Activated T-cell treated with anti-CD3 and anti-CD28 coated beads for 1 hour (primary cell): ENCODE data around the gene VRK3.
"Not testable (repeated sequence)": the region's sequence is repeated elsewhere in the genome, so short reads cannot be mapped to it uniquely, and the experiment has no call there.

Source experiments
- DNase-seq: peaks from one replicate; pipeline ENCODE4 v3.0.0-alpha.2; 2020; ENCODE audit warnings: low read depth

Gene VRK3

DNA sequence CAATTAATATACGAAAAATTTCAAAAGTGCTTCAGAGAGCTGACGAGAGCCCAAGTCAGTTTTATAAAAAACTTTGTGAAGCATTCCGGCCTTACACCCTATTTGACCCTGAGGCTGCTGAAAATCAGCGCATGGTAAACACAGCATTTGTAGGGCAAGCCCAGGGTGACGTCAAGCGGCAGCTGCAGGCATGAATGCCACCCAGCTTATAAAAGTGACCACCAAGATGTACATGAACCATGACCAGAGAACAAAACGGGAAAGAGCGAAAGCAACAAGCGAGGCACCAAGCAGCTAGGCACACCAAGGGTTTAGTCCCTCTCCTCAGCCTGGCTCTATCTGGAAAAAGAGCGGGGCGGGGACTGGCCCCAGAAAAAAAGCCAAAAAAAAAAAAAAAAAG lies 70.2 kb downstream of the VRK3 start:
- DNase-seq = no peak

DNA sequence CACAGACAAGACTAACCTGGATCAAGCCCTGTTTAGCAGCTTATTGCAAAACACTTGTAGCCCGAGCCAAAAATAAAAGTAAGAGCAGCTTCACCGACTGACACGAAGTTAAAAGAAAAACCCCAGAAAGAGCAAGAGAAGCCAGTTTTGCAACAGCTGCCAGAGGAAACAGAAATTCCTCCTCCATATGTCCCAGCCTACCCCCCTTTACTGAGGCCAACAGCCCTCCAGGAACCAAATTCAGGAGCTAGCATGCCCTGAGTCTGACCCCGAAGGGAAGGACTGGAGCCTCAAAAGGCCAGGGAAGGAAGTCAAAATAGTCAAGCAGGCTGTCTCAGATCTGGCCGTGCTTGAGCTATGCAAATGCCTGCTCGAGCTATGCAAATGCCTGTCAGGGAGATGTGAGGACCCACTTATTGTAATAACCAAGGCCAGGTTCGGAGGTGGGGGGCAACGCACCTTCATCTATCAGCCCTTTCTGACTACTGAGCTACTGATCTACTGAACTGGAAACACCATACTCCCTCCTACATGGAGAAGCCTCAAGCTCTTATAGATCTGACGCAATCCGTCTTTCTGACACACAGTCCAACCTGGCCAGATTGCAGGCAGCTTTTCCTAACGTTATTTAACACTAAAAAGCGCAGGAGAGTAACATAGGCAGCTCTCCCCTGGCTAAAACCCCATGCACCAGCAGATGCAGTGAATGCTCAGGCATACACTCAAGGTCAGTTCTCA lies 70.9 kb downstream of the VRK3 start:
- no peak for DNase-seq

DNA sequence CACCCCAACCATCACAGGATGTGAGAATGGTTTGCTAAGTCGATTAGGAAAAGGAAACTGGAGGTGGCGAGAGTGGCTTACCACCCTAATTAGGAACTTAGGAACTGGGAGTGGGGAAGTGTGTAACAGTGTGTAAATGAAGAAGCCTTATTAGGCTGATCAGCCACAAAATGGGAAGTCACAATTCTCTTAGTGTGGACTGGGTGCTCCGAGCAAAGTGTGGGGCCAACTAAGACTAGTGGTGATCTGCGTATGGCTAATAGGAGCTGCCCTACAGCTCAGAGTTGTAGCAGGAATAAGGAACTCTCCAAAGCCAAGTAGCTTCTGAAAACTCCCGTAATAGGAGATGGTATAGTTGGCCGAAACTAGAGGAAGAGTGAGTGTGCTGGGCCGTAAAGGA lies 71.8 kb downstream of the VRK3 start:
- DNase-seq = no peak

DNA sequence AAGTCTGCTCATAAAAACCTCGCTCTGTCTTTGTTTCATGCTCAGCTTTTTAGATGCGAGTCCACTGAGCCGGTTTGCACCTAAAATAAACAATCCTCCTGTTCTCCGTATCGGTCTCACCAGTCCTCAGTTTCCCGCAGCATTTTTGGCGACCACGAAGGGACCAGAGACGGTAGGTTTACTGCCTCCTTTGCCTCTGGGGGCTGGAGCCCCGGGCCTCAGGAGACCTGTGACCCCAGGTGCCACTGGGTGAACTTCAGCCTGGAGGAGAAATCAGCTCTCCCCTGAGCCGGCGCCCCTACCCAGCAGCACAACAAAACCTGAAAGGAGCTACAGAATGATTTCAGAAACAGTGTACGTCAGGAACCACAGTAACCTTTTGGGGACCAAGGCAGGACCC lies 72.3 kb downstream of the VRK3 start:
- no peak for DNase-seq

DNA sequence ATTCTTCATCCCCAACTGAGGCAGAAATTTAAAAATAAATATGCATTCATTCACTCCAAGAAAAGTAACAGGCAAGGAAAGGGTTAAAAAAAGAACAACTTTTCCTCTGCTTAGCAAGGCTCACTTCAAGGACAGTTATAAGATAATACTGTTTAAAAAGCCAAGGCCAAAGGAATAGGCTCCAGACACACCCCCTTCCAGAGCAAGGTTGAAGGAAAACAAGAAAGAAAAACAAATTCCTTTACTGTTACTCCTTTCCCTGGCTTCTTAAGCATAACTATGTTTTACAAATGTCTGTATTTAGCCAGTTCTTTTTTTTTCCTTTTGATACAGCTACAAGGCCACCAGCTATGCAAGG lies 72.7 kb downstream of the VRK3 start:
- no peak for DNase-seq

DNA sequence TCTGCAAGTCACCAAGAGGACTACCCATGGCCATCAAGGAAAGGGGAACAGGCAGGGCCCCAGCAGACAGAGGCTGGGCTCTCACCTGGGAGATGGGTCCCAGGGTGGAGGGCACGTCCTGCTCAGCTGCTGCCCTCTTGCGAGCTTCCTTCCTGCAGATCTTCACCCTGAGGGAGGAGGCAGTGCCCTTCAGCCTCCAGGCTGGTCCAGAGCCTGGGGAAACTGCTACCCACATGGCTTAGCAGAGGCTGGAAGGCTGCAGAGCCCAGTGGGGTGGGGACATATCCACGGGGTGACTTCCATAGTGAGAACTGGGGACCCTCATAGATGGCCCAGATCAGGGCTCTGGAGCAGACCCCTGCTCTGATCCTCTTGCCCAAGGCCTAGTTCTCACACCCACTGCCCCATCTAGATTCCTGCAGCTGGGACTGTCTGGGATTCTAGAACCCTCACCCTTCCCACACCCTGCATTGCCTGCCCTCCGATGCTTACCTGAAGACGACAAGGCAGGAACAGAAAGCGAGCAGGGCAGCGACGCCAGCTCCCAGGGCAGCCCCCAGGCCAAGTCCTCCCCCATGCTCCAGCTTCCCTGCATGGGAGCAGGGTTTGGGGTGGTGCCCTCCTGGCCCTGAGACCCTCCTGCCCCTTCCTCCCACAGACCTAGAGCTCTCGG lies 73.2 kb downstream of the VRK3 start:
- no peak for DNase-seq

DNA sequence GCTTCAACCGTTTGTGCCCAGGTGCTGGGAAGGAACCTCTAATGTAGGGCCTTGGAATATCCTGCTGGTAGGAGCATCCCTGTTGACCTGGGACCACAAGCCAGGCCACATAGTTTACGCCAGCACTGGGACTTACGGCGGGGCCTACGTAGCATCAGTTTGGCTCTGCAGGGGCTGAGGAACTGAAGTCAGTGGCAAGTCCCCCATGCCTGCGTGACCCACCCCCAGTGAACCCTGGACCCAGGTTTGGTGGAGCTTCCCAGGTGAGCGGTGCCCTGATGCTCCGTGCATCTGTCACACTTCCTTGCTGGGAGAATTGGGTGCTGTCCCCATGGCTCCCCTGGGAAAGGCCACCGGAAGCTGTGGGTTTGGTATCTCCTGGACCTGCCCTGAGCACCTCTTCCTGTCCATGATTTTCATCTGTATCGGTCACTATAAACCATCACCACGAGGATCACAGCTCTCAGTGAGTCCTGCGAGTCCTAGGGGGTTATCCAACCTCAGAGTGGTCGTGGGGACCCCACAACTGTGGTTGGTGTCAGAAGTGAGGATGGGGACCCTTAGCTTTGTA lies 74.1 kb downstream of the VRK3 start:
- DNase-seq = no peak

DNA sequence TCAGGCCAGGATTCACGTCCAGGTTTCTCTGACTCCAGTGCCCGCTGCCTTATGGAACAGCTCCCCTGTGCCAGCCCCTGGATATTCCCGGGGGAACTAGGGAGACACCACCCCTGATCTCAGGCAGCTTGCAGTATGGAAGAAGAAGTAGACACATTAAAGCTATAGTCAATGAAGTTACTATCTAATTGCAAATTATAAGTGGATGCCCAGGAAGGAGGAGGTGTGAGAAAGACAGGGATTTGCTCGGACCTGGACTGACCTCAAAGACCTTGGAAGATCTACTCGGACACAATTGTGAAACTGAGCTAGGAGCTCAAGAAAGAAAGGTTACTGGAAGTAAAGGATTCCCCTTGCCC lies 74.6 kb downstream of the VRK3 start:
- DNase-seq = no peak

DNA sequence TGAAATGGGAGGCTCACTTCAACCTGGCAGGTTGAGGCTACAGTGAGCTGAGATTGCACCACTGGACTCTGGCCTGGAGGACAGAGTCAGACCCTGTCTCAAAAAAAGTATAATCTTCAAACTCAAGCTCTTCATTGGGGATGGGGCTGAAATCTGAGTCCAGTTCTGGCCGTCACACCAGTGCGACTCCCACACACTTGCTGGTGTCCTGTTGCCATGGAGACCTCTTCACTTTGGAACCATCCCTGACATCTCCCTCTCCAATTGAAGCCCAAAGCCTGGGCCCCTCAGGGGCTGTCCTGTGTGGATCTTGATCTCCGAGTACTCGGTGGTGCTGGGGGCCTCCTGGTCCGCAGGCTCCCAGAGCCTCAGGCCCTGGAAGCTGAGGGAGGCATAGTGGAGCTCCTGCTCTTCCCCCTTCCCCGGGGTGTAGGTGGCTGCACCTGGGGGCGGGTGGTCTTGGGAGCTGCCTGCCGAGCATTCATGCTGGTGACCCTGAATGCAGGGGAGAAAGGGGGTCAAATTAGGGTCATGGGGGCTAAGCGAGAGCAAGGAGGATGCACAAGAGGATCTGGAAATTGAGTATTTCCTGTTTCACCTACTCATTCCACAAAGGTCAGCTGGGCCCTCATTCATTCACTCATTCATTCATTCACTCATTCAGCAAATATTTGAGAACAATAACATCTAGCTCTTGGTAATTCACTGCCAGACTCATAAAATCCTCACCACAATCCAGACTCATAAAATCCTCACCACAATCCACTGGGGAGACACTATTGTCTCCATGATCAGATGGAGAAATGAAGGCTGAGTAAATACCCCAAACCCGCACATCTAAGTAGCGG lies 75.2 kb downstream of the VRK3 start:
- DNase-seq = no peak

DNA sequence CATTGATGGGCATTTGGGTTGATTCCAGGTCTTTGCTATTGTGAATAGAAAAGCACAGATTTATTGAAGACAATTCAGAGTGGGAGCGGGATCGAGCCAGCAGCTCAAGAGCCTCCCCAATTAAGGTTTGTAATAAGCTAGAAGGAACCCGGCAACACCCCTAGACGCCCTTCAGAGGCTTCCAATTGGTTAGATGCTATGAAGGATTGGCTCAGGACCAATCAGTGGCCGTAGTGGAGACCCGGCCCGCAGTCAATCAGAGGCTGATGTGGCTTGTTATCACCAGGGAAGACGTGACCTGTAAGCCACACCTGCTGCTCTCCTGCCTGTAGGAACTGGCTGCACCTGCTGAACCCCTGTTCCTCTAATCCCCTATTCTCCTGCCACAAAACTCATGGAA lies 78.8 kb downstream of the VRK3 start:
- no peak for DNase-seq

DNA sequence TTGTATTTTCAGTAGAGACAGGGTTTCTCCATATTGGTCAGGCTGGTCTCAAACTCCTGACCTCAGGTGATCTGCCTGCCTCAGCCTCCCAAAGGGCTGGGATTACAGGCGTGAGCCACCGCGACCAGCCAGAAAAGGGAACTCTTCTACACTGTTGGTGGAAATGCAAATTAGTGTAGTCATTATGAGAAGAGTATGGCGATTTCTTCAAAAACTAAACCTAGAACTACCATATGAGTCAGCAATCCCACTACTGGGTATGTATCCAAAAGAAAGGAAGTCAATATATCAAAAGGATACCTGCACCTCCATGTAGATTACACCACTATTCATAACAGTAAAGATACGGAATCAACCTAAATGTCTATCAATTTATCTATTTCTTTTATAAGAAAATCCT lies 80.6 kb downstream of the VRK3 start:
- not testable (repeated sequence) for DNase-seq

DNA sequence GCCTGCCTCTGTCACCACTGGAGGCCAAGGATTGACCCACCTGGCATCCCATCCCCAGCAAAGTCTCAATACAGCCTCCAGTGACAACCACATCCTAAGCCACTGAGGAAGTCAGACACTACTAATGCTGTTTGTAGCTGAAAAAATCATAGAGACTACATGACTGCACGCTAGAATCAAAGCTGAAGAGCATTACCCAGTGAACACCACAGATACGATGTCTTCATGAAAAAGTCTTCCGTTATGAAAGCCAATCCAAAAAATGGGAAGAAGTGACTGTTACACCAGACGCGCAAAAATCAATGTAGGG lies 84.7 kb downstream of the VRK3 start:
- no peak for DNase-seq

DNA sequence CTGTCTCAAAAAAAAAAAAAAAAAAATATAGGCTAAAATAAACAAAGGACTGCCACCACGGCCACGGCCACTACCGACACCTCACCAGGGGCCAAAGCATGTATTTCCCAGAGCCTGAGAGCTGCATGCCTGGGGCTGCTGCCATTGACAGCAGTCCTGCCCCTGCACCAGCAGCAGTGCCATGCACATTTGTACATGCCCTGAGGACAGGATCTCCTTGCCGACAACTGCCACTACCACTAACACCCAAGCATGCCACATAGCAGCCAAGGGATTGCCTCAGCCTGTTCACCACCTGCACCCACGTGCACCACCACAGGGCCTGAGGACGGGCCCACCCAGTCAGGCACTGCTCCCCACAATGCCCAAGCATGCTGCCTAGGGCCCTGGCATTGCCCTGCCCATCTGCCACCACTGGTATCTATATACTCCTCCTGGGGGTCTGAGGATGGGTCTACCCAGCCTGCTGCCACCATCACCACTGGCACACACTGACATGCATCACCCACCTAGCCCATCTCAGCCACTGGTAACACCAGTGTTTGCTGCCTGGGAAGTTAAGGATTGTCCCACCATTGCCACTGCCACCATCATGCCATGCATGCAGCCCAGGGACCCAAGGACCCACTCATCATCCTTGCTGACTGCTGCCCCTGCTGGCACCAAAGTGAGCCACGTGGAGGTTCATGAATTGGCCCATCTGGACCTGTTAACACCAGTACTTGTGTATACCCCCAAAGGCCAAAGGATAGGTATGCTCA lies 85.3 kb downstream of the VRK3 start:
- DNase-seq = no peak

DNA sequence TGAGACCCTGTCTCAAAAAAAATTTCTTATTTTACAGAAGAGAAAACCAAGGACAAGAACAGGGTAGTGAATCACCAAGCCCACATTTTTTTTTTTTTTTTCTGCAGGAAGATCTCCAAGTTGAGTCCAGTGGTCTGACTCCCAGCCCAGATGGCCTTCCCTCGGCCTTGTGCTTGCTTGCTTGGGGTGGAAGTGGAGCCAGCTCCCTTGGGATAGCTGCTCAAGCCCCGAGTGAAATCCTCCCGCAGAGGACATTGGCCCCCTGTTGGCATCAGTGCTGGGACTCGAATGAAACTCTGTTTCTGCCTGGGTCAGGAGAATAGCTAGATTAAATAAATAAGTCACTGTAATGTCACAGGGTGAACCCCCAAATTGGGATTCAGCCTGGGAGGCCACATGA lies 86.5 kb downstream of the VRK3 start:
- no peak for DNase-seq

DNA sequence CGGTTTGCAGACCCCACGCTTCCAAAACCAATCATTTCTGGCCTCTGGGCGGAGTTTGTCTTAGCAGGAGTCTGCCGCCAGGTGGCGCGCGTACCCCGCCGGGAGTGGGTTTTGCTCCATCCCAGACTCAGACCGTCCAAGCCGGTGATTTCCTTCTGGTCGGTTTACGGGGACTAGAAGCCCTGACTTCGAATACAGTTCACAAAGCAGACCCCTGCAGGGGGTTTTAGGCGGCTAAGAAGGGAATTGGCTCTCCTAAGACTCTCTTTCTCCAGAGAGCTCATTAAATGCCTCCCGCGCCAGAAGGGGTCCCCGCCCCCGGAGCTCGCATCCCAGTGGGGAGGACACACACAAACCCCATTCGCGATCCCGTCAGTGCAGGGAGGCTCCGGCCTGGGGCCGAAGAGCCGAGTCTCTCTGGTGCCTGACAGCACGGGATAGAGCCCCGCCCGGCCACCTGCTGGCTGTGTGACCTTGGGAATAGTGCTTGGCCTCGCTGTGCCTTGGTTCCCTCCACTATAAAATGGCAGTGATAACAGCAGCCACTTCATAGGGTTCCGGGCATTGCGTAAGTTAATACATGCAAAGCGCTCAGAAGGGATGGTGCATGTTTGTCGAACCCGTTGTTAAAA lies 87.3 kb downstream of the VRK3 start:
- peak; percentile 80 for DNase-seq

DNA sequence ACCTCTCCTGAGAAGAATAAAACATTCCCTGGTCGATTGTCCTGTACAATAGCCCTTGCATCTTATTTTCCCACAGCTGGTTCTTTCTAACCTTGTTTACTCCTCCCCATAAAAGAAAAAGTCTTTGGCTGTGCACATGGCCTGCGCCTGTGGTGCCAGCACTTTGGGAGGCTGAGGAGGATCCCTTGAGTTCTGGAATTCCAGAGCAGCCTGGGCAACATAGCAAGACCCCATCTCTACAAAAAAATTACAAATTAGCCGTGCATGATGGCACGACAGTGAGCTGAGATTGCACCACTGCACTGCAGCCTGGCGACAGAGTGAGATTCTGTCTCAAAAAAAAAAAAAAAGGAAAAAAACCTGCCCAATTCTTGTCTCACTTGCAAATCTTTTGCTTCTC lies 88.6 kb downstream of the VRK3 start:
- no peak for DNase-seq

DNA sequence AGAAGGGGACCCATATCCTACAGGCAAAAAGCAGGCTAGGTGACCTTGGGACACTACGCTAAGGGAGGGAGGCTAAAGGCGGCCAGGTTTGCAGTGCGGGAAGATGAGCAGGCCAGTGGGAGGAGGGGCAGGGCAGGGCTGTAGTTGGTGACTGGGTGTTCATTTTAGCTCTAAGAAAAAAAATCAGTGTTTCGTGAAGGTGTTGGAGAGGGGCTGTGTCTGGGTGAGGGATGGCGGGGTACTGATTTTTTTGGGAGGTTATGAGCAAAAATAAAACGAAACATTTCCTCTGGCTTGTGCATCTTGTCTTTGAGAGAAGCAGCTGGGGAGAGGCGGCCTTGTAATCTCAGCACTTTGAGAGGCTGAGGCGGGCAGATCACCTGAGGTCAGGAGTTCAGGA lies 91.5 kb downstream of the VRK3 start:
- no peak for DNase-seq

DNA sequence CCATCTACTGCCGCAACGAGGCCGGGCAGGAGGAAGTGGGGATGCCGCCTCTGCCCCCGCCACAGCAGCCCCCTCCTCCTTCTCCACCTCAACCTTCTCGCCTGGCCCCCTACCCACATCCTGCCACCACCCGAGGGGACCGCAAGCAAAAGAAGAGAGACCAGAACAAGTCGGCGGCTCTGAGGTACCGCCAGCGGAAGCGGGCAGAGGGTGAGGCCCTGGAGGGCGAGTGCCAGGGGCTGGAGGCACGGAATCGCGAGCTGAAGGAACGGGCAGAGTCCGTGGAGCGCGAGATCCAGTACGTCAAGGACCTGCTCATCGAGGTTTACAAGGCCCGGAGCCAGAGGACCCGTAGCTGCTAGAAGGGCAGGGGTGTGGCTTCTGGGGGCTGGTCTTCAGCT lies 92.4 kb downstream of the VRK3 start:
- DNase-seq = peak; percentile 11

DNA sequence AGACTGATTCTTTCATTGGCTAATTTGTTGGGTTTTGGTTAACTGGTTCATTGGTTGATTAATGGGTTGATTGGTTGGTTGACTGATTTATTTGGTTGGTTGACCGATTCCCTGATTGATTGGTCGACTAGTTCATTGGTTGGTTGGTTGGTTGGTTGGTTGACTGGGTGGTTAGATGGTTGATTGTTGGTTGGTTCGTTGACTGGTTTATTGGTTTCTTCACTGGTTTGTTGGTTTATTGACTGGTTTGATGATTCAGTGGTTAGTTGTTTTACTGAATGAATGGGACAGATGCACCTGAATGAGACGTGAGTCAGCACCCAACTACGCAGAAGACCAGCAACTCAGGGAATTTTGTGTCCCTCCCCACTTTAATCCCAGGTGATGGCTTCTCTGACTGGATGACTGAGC lies 93.1 kb downstream of the VRK3 start:
- DNase-seq = no peak

DNA sequence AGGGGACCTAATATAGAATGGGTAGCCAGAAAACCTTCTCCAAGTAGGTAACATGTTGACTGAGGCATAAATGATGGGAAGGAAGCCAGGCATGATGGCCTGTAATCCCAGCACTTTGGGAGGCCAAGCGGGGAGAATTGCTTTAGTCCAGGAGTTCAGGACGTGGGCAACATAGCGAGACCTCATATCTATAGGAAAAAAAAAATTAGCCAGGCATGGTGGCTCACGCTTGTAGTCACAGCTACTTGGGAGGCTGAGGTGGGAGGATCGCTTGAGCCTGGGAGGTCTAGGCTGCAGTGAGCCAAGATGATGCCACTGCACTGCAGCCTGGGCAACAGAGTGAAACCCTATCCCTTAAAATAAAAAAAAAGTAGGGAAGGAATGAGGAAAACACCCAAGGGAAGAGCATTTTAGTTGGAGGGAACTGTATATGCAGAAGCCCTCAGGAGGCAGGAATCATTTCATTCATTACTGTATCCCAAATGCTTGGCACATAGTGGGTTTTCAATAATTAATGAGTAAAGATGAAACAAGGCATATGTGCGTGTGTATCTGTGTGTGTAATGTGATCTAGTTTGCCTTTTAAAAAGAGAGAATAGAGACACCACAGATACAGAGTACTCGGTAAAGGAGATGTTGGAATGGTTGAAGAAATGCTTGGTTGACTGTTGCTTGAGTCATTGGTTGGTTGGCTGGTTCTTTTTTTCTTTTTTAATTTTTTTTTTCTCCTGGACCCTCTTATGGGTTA lies 93.7 kb downstream of the VRK3 start:
- no peak for DNase-seq

DNA sequence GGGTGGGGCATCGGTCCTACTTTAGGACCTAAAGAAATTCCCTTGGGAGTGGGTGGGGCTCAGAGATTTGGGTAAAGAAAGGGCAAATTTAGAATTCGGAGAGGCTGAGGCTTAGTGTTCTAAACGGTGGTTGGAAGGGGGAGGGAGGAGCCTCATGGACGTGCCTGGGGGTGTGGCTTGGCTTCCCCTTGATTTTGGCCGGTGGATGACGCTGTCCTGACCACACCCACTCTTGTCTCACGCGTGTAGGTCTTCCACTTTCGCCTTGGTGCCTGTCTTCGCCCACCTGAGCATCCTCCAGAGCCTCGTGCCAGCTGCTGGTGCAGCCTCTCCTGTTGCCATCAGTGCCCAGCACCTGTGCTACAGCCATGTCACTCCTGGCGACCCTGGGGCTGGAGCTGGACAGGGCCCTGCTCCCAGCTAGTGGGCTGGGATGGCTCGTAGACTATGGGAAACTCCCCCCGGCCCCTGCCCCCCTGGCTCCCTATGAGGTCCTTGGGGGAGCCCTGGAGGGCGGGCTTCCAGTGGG lies 94.6 kb downstream of the VRK3 start:
- no peak for DNase-seq
